ENCODE results near the gene RPTN.
"Not testable (repeated sequence)": the region's sequence is repeated elsewhere in the genome, so short reads cannot be mapped to it uniquely, and the experiment has no call there.

RPTN gene

GRCh38 chr1:152165286-152166077 is 6.5 kb upstream of the RPTN start:
- no peak for DNase-seq

GRCh38 chr1:152164517-152165136 is 5.6 kb upstream of the RPTN start:
- DNase-seq, result no peak

- DNase-seq, result no peak
These were observed 3.9 kb upstream of the RPTN start for GRCh38 chr1:152162792-152163463.

GRCh38 chr1:152160576-152160975 is 1.5 kb upstream of the RPTN start:
- DNase-seq, result no peak

GRCh38 chr1:152153996-152154395 is 5.0 kb downstream of the RPTN start:
- DNase-seq, result no peak

- no peak for DNase-seq
These were observed 7.4 kb downstream of the RPTN start for GRCh38 chr1:152151646-152152045.

- DNase-seq, result no peak
These were observed 10.0 kb downstream of the RPTN start for GRCh38 chr1:152148981-152149380.

- DNase-seq, result no peak
These were observed 11.0 kb downstream of the RPTN start for GRCh38 chr1:152148051-152148450.

- DNase-seq, result no peak
These were observed 13.3 kb downstream of the RPTN start for GRCh38 chr1:152145769-152146168.

GRCh38 chr1:152144674-152145183 is 14.3 kb downstream of the RPTN start:
- DNase-seq, result not testable (repeated sequence)

GRCh38 chr1:152143150-152143887 is 15.7 kb downstream of the RPTN start:
- DNase-seq, result no peak

- DNase-seq, result no peak
These were observed 16.9 kb downstream of the RPTN start for GRCh38 chr1:152141971-152142584.

GRCh38 chr1:152137215-152137614 is 21.8 kb downstream of the RPTN start:
- no peak for DNase-seq

GRCh38 chr1:152130186-152130585 is 28.8 kb downstream of the RPTN start:
- DNase-seq, result no peak

- DNase-seq, result no peak
These were observed 31.4 kb downstream of the RPTN start for GRCh38 chr1:152127673-152128072.

- DNase-seq, result no peak
These were observed 33.1 kb downstream of the RPTN start for GRCh38 chr1:152125834-152126443.

GRCh38 chr1:152118915-152119314 is 40.1 kb downstream of the RPTN start:
- DNase-seq, result no peak

GRCh38 chr1:152115344-152115743 is 43.7 kb downstream of the RPTN start, which contains the start of gene TCHH:
Gene TCHH (minus strand): TSS chr1:152115444. CDS start chr1:152114080, 1,364 bp downstream.
- no peak for DNase-seq

- no peak for DNase-seq
These were observed 46.1 kb downstream of the RPTN start for GRCh38 chr1:152112885-152113432.

- no peak for DNase-seq
These were observed 46.7 kb downstream of the RPTN start for GRCh38 chr1:152112101-152112884.

GRCh38 chr1:152111515-152111968 is 47.5 kb downstream of the RPTN start:
- peak; percentile 26 for DNase-seq
